MCF 10A (cell line): ENCODE data around the gene SBF2. TPM values are rescaled to one million over a fixed set of nuclear protein-coding genes. Genes with fewer than 3 reads are reported as not detected.

Experiments used
- BruUV-seq: library from RNA; stranded (reverse); fragments of 400-500 nt; replicated peaks from 2 replicates; lab custom pipeline; 2021; lab: Mats Ljungman, UMichigan
- CTCF ChIA-PET: fragments of 300-600 bp; sonication (Branson Sonifier 250); formaldehyde crosslinking; extraction: SDS; loops from one replicate; lab custom pipeline; 2021; ENCODE audit warnings: antibody characterized with exemption, inconsistent platforms; lab: Yijun Ruan, JAX
- POLR2A ChIA-PET: fragments of 300-600, 350-650 bp; sonication (Branson Sonifier 250); formaldehyde crosslinking; extraction: SDS; loops from one replicate; lab custom pipeline; 2020; ENCODE audit warnings: antibody characterized with exemption, inconsistent platforms; lab: Yijun Ruan, JAX
- DNase-seq: peaks from one replicate; pipeline ENCODE4 v3.0.0-alpha.2; 2018; ENCODE audit not compliant: unreplicated experiment
- H3K27ac Mint-ChIP-seq: one replicate; pipeline ENCODE4 v1.8.0; 2022; ENCODE audit warnings: mild to moderate bottlenecking, low read depth, mixed read lengths; ENCODE audit not compliant: unreplicated experiment
- H3K27me3 Mint-ChIP-seq: one replicate; pipeline ENCODE4 v1.8.0; 2022; ENCODE audit warnings: mixed read lengths; ENCODE audit not compliant: insufficient read depth, unreplicated experiment
- H3K36me3 Mint-ChIP-seq: one replicate; pipeline ENCODE4 v1.8.0; 2022; ENCODE audit warnings: mild to moderate bottlenecking, moderate library complexity, mixed read lengths; ENCODE audit not compliant: insufficient read depth, unreplicated experiment
- H3K4me1 Mint-ChIP-seq: one replicate; pipeline ENCODE4 v1.8.0; 2022; ENCODE audit warnings: mixed read lengths; ENCODE audit not compliant: insufficient read depth, unreplicated experiment
- H3K4me3 Mint-ChIP-seq: one replicate; pipeline ENCODE4 v1.8.0; 2022; ENCODE audit warnings: mild to moderate bottlenecking, moderate library complexity, mixed read lengths; ENCODE audit not compliant: unreplicated experiment
- H3K9me3 Mint-ChIP-seq: one replicate; pipeline ENCODE4 v1.8.0; 2022; ENCODE audit warnings: mixed read lengths; ENCODE audit not compliant: unreplicated experiment
- CTCF ChIP-seq: fragments of 200-600 bp; IDR thresholded peaks from one replicate; pipeline ENCODE4 v1.8.0; 2022; ENCODE audit warnings: antibody characterized with exemption, mild to moderate bottlenecking; ENCODE audit not compliant: unreplicated experiment
- intact Hi-C: fragments of 100-400 bp; cut with micrococcal nuclease; formaldehyde crosslinking; loops from 2 replicates; pipeline ENCODE4 v1.14.1; 2022
- total RNA-seq: library from RNA; stranded (reverse); gene quantifications from 2 replicates; pipeline ENCODE4 v1.2.3, GENCODE V29; 2022

SBF2 gene
- total RNA-seq, 1 experiment from 2014 or later: 28.3 TPM

GRCh38 chr11:10302744-10303557 is 8.9 kb upstream of the SBF2 start:
- TF ChIP-seq CTCF: no peak
- intact Hi-C loops: loop anchor here (5.0 kb wide), 1 partner anchor 181 kb away; no protein-coding TSS in a partner anchor
- no TSS peak for BruUV-seq
- H3K36me3 Mint-ChIP-seq: peaks cover 43% of the 10 kb centered on the region
- peak overlapping the region; percentile 90 for H3K27ac Mint-ChIP-seq
- DNase-seq: peak; percentile 72
- peak overlapping the region; percentile 79 for H3K4me3 Mint-ChIP-seq
- CTCF ChIA-PET: interaction anchor here (0.6 to 5.9 kb wide), 29 partner anchors 10 to 1393 kb away, joined by 3 to 56 read pairs (median 4); partner anchors contain the start of gene RNF141
- POLR2A ChIA-PET: interaction anchor here (0.5 to 10.8 kb wide), 52 partner anchors 7 to 918 kb away, joined by 3 to 217 read pairs (median 6); partner anchors contain the start of genes AMPD3, CTR9, IPO7 and RNF141
- no peaks in the 10 kb centered on the region for H3K9me3 Mint-ChIP-seq
- no peaks in the 10 kb centered on the region for H3K27me3 Mint-ChIP-seq
- H3K4me1 Mint-ChIP-seq: peaks cover 23% of the 10 kb centered on the region

- POLR2A ChIA-PET: interaction anchor here (0.6 to 10.8 kb wide), 42 partner anchors 6 to 841 kb away, joined by 3 to 217 read pairs (median 8); partner anchors contain the start of genes CTR9, SBF2, WEE1 and ZNF143
- no peak for TF ChIP-seq CTCF
- Mint-ChIP-seq H3K27ac (peak overlapping the region; percentile 90), H3K4me3 (peak overlapping the region; percentile 79), H3K36me3 (peaks cover 37% of the 10 kb centered on the region), H3K4me1 (peaks cover 21% of the 10 kb centered on the region), H3K27me3 (no peaks in the 10 kb centered on the region), H3K9me3 (no peaks in the 10 kb centered on the region)
- intact Hi-C loops: loop anchor here (5.0 kb wide), 1 partner anchor 180 kb away; no protein-coding TSS in a partner anchor
- DNase-seq: no peak
- CTCF ChIA-PET: interaction anchor here (0.6 to 5.9 kb wide), 18 partner anchors 10 to 1393 kb away, joined by 3 to 56 read pairs (median 4); partner anchors contain the start of gene RNF141
- no TSS peak for BruUV-seq
These were observed 8.3 kb upstream of the SBF2 start for GRCh38 chr11:10302359-10302743.

GRCh38 chr11:10301656-10302358 is 7.8 kb upstream of the SBF2 start:
- ChIA-PET CTCF (interaction anchor here (0.7 to 5.9 kb wide), 10 partner anchors 9 to 1392 kb away, joined by 3 to 56 read pairs (median 3); partner anchors contain the start of gene RNF141), POLR2A (interaction anchor here (0.6 to 10.8 kb wide), 33 partner anchors 6 to 840 kb away, joined by 3 to 217 read pairs (median 10); partner anchors contain the start of genes CTR9, SBF2 and ZNF143)
- DNase-seq: peak; percentile 67
- H3K4me1 Mint-ChIP-seq: peaks cover 16% of the 10 kb centered on the region
- H3K27me3 Mint-ChIP-seq: no peaks in the 10 kb centered on the region
- H3K36me3 Mint-ChIP-seq: peaks cover 32% of the 10 kb centered on the region
- intact Hi-C loops: loop anchor here (5.0 kb wide), 1 partner anchor 180 kb away; no protein-coding TSS in a partner anchor
- no peak for TF ChIP-seq CTCF
- peak overlapping the region; percentile 79 for H3K4me3 Mint-ChIP-seq
- no TSS peak for BruUV-seq
- no peak overlapping the region for H3K27ac Mint-ChIP-seq
- H3K9me3 Mint-ChIP-seq: no peaks in the 10 kb centered on the region
